Measurements from ENCODE around the gene GLRX5.

Gene GLRX5

DNA sequence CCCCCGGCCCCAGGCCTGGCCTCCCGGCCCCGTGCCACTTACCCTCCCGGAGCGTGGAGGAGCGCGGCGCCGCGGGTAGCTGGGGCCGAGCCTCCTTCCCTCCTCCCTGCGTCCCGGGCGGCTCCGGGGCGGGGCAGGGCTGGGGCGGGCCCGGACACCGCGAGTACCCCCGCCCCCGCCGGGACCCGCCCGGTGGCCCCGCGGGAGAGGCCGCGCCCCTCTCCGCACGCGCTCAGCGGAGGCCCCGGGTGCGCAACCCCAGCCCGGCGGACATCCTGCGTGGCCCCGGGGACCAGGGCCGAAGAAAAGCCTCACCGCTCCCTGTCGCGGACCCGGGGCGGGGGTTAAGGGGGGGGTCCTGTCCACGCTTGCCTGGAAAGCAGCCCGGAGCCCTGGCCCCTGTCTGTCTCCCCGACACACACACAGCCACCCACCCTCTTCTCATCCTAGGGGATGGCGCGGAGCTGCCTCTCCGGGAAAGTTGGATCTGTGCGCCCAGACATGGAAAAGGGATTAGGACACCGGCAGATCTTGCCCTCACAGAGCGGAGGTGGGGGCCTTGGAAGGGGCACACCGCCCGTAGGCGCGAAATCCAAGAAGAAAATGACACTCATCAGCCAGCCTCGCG, 18.2 kb upstream of the GLRX5 start, which contains the start of gene SYNE3:
TSS of gene SYNE3 (minus strand) at position 97 of the 628 bp plus-strand sequence. CDS start 40,829 bp downstream, outside the sequence.
- no peak for DNase-seq (ENCODE audit: low spot score)

GRCh38 chr14:95518045-95518751, 16.7 kb upstream of the GLRX5 start:
- no peak for DNase-seq (ENCODE audit: low spot score)

GRCh38 chr14:95519699-95520098, 15.2 kb upstream of the GLRX5 start:
- DNase-seq (ENCODE audit: low spot score), result peak; percentile 59

GRCh38 chr14:95520346-95520745, 14.5 kb upstream of the GLRX5 start:
- DNase-seq (ENCODE audit: low spot score), result peak; percentile 68

GRCh38 chr14:95521001-95521400, 13.8 kb upstream of the GLRX5 start:
- DNase-seq (ENCODE audit: low spot score), result no peak

DNA sequence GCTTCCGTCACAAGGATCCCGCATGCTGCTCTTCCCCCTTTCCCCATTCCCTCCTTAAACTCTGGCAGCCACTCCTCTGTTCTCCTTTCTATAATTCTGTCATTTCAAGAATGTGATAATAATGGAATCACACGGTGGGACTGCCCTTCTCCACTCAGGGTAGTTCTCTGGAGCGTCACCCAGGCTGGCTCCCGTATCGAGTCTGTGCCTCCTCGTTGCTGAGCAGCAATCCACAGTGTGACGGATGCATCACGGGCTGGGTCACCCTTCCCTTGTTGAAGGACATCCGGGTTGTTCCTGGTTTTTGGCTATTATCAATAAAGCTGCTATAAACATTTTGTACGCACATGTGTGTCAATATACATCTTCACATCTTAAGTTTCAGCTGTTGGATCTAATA, 12.7 kb upstream of the GLRX5 start:
- no peak for DNase-seq (ENCODE audit: low spot score)

GRCh38 chr14:95522556-95522955, 12.3 kb upstream of the GLRX5 start:
- no peak for DNase-seq (ENCODE audit: low spot score)

GRCh38 chr14:95523051-95523814, 11.6 kb upstream of the GLRX5 start:
- no peak for DNase-seq (ENCODE audit: low spot score)

DNA sequence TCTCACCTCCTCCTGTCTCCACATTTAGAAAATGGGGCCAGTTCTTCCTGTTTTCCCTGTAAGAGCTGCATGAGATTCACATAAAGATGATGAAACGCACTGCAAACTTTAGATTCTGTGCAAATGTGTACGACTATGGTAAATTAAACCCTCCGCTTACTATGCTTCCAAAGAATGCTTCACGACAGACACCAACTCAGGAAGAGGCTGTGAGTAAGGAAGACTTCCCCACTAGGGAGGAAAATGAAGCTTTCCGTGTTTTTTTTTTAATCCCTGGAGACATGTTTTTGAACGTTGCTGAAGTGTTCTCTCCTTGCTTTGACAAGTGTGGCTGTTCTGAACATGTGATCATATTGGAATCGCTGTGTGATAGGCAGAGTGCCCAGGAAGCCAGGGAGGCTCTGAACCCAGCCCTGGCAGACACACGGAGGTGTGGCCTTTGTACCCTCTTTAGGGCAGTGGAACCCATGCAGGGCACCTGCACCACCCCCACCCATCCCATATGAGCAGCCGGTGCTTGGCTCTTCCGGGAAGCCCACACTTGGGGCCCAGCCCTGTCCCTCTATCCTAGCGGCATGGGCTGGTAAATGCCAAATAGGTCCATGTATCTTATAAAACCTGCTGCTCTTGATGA, 10.9 kb upstream of the GLRX5 start:
- no peak for DNase-seq (ENCODE audit: low spot score)

- no peak for DNase-seq (ENCODE audit: low spot score)
Measured at GRCh38 chr14:95524706-95525512, 9.9 kb upstream of the GLRX5 start.

DNA sequence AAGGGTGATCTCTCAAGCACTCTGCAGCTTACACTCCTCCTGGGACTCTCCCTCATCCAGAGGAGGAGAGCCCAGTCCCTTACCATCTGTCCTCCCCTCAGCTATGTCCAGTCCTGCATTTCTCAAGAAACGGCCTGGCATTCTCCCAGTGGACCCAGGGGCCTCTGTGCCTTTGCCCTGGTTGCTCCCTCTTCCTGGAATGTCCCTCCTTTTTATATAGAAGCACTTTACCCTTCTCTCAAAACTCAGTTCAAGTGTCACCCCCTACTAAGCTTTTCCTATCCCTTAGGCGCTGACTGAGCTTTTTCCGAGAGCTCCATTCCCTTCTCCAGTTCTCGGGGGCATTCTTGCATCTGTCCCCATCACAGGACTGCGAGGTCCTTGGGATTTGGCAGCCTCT, 8.9 kb upstream of the GLRX5 start:
- DNase-seq (ENCODE audit: low spot score), result no peak

- DNase-seq (ENCODE audit: low spot score), result no peak
Measured at GRCh38 chr14:95526483-95527386, 8.1 kb upstream of the GLRX5 start.

GRCh38 chr14:95527387-95528002, 7.4 kb upstream of the GLRX5 start:
- DNase-seq (ENCODE audit: low spot score), result peak; percentile 77

DNA sequence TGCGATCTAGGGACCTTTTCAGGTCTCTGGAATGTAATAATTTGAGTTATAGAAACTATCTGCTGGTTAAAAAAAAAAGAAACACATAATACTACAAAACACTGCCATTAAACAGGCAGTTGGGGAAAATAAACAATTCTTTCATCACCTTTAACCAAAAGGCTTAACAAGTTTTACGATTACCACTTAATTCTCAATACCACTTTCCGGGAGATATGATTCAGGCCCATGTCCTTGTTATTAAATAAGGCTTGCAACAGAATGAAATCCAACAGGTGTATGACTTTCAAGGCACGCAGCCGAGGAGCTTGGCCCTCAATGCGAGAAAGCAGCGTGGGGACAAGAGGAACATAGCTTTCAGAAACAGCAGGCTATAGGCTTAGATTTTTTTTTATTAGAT, 5.6 kb upstream of the GLRX5 start:
- DNase-seq (ENCODE audit: low spot score), result no peak

- DNase-seq (ENCODE audit: low spot score), result no peak
Measured at GRCh38 chr14:95530473-95531276, 4.2 kb upstream of the GLRX5 start.

- DNase-seq (ENCODE audit: low spot score), result no peak
Measured at GRCh38 chr14:95531473-95531872, 3.4 kb upstream of the GLRX5 start.

DNA sequence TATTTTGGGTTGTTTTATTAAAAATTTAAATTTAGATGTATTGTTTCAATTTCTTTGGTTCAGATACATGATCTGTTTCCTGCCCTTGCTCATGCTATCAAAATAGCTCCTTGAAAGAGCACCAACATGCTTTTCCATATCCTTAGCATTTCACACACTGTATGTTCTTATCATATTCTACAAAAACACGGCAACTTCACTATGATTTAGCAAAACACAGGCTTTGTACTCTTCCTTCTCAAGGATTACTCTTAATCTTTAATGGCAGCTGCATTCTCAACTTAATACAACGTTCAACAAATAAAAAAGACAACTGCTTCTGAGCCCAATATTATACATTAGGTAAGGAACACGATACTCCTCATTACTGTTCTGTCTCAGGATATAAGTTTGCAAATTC, 2.9 kb upstream of the GLRX5 start:
- DNase-seq (ENCODE audit: low spot score), result no peak

DNA sequence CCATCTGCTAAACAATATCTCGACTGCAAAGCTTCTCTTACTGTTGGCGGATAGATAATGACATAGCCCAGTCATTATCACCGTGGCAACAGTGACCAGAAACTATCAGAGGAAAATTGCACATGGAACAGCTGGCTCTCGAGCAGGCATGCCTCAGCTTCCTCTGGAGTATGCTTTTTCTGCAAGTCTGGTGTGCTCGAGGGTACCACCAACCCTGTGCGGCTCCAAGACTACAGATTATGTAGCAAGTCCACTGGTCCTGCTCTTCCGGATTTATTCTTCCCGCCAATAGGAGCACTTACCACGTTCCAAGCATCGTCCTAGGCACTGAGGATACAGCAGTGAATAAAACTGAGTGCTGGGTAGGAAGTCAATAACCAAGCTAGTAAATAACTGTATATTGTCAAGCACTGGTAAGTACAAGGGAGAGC, 1.4 kb upstream of the GLRX5 start:
- DNase-seq (ENCODE audit: low spot score), result no peak

DNA sequence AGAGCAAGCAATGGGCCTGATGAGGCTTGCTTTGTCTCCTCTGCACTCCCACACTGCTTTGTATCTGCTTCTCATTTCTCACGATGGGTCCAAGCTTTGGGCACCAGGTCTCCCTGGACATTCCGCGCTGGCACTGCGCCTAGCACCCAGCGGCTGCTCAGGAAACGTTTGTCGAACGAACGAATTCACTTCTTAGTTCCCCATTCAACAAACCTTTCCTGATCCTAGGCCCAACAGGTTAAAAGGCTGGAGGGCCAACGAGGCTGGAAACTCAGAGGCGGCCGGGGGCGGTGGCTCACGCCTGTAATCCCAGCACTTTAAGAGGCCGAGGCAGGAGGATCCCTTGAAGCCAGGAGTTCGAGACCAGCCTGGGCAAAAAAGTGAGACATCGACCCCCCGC, 1.0 kb upstream of the GLRX5 start:
- no peak for DNase-seq (ENCODE audit: low spot score)

Measured in pons (tissue), 1 donor.